GM12878 (cell line): ENCODE results near the gene DIO1.

Experiments
- POLR2A ChIP-seq: IDR thresholded peaks from 2 replicates; pipeline ENCODE4 v1.6.1; 2011; ENCODE audit warnings: low read depth, mild to moderate bottlenecking, low read length
- TF ChIP-seq, protein P1 (sequence below): IDR thresholded peaks from 2 replicates; pipeline ENCODE4 v1.6.1; 2012; ENCODE audit warnings: mild to moderate bottlenecking, low read depth, low read length

DNA sequence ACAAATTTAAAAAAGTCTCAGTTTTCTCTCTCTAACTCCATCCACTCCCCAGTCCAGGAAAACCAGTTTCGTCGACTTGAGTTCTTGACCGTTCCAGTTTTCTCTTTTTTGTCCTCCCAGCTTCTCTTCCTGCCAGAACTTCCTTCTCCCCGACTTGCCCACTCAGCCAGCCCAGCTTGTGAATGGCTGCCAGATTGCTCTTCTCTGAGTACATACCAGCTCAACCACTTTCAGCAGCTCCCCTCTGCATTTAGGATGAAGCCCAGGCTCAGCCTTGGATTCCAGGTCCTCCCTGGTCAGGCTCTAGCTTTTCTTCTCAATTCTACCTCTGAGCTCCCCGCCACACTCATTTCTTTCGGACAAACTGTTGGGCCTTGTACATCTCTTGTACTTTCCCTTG is 1.4 kb downstream of the DIO1 start:
- TF ChIP-seq POLR2A: no peak
- TF ChIP-seq, protein P1, sequence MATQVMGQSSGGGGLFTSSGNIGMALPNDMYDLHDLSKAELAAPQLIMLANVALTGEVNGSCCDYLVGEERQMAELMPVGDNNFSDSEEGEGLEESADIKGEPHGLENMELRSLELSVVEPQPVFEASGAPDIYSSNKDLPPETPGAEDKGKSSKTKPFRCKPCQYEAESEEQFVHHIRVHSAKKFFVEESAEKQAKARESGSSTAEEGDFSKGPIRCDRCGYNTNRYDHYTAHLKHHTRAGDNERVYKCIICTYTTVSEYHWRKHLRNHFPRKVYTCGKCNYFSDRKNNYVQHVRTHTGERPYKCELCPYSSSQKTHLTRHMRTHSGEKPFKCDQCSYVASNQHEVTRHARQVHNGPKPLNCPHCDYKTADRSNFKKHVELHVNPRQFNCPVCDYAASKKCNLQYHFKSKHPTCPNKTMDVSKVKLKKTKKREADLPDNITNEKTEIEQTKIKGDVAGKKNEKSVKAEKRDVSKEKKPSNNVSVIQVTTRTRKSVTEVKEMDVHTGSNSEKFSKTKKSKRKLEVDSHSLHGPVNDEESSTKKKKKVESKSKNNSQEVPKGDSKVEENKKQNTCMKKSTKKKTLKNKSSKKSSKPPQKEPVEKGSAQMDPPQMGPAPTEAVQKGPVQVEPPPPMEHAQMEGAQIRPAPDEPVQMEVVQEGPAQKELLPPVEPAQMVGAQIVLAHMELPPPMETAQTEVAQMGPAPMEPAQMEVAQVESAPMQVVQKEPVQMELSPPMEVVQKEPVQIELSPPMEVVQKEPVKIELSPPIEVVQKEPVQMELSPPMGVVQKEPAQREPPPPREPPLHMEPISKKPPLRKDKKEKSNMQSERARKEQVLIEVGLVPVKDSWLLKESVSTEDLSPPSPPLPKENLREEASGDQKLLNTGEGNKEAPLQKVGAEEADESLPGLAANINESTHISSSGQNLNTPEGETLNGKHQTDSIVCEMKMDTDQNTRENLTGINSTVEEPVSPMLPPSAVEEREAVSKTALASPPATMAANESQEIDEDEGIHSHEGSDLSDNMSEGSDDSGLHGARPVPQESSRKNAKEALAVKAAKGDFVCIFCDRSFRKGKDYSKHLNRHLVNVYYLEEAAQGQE: no peak
